ENCODE data around the gene SPATC1L. TPM values are rescaled to one million over a fixed set of nuclear protein-coding genes. Genes with fewer than 3 reads are reported as not detected.
A peak's percentile ranks its signal among the peaks of the same experiment; 100 is the strongest.
"Not testable (repeated sequence)": the region's sequence is repeated elsewhere in the genome, so short reads cannot be mapped to it uniquely, and the experiment has no call there.

The SPATC1L gene
- total RNA-seq, 6 donors from 2014 or later, result 0.91 to 22.0 (median 7.2) TPM

GRCh38 chr21:46141767-46142581 lies 42.3 kb downstream of the SPATC1L start:
- TF ChIP-seq CTCF (IDR thresholded peaks at IDR 0.05), result no peak
- no peak for TF ChIP-seq POLR2AphosphoS5 (IDR thresholded peaks at IDR 0.05)
- Histone ChIP-seq H3K4me1 (peaks cover 0 to 6% (median 5%) of the 10 kb centered on the region in 4 donors), H3K27me3 (no peaks in the 10 kb centered on the region), H3K27ac (no peak overlapping the region), H3K4me3 (no peak overlapping the region), H3K36me3 (no peaks in the 10 kb centered on the region), H3K9me3 (no peaks in the 10 kb centered on the region)
- 88 to 91% methylated on average over 42 to 43 of the region's 45 CpGs for WGBS, 2 donors
- DNase-seq (peak in 1 of 2 donors; percentile 81), ATAC-seq (ENCODE audit: low FRiP score in 2 of 2) (no peak)

GRCh38 chr21:46140352-46141003 lies 43.8 kb downstream of the SPATC1L start:
- H3K27ac ChIP-seq; H3K36me3 ChIP-seq; ATAC-seq (ENCODE audit: low FRiP score in 2 of 2); H3K4me3 ChIP-seq; H3K27me3 ChIP-seq; H3K9me3 ChIP-seq; H3K4me1 ChIP-seq; DNase-seq: not testable (repeated sequence)
- 55 to 60% methylated on average over 29 of the region's 29 CpGs for WGBS, 2 donors

- peaks cover 0 to 6% (median 5%) of the 10 kb centered on the region in 4 donors for H3K4me1 ChIP-seq
- no peaks in the 10 kb centered on the region for H3K27me3 ChIP-seq
- no peak overlapping the region for H3K27ac ChIP-seq
- H3K4me3 ChIP-seq, result no peak overlapping the region
- DNase-seq (peak in 1 of 2 donors; percentile 72), ATAC-seq (ENCODE audit: low FRiP score in 2 of 2) (no peak)
- TF ChIP-seq POLR2A (IDR thresholded peaks at IDR 0.05) (no peak), CTCF (IDR thresholded peaks at IDR 0.05) (no peak), EP300 (IDR thresholded peaks at IDR 0.05) (no peak), POLR2AphosphoS5 (IDR thresholded peaks at IDR 0.05) (no peak)
- no peaks in the 10 kb centered on the region for H3K9me3 ChIP-seq
- WGBS, 2 donors, result 92 to 93% methylated on average over 7 to 15 of the region's 15 CpGs
- H3K36me3 ChIP-seq, result no peaks in the 10 kb centered on the region
Observed at GRCh38 chr21:46139686-46140085, 44.6 kb downstream of the SPATC1L start.

- no peaks in the 10 kb centered on the region for H3K36me3 ChIP-seq
- ATAC-seq (ENCODE audit: low FRiP score in 2 of 2) (no peak), DNase-seq (peak in 1 of 2 donors; percentile 77)
- 83 to 100% methylated on average over 2 to 28 of the region's 28 CpGs for WGBS, 2 donors
- no peaks in the 10 kb centered on the region for H3K27me3 ChIP-seq
- H3K27ac ChIP-seq, result no peak overlapping the region
- no peak overlapping the region for H3K4me3 ChIP-seq
- H3K9me3 ChIP-seq, result no peaks in the 10 kb centered on the region
- no peak for TF ChIP-seq POLR2A (IDR thresholded peaks at IDR 0.05)
- TF ChIP-seq POLR2AphosphoS5 (IDR thresholded peaks at IDR 0.05), result no peak
- TF ChIP-seq CTCF (IDR thresholded peaks at IDR 0.05), result no peak
- no peak for TF ChIP-seq EP300 (IDR thresholded peaks at IDR 0.05)
- no peaks in the 10 kb centered on the region for H3K4me1 ChIP-seq
Observed at GRCh38 chr21:46138383-46138970, 45.8 kb downstream of the SPATC1L start.

- Histone ChIP-seq H3K4me3 (no peak overlapping the region), H3K27ac (no peak overlapping the region), H3K9me3 (no peaks in the 10 kb centered on the region), H3K27me3 (no peaks in the 10 kb centered on the region), H3K4me1 (no peaks in the 10 kb centered on the region), H3K36me3 (no peaks in the 10 kb centered on the region)
- ATAC-seq (ENCODE audit: low FRiP score in 2 of 2) (no peak), DNase-seq (no peak)
- TF ChIP-seq CTCF (IDR thresholded peaks at IDR 0.05) (no peak), POLR2AphosphoS5 (IDR thresholded peaks at IDR 0.05) (no peak), EP300 (IDR thresholded peaks at IDR 0.05) (no peak), POLR2A (IDR thresholded peaks at IDR 0.05) (no peak)
- 67 to 87% methylated on average over 4 to 7 of the region's 7 CpGs for WGBS, 2 donors
Observed at GRCh38 chr21:46137908-46138307, 46.4 kb downstream of the SPATC1L start.

All from upper lobe of left lung (tissue), 6 donors.